Calu3 (cell line): ENCODE measurements around the gene IFNG. TPM values are rescaled to one million over a fixed set of nuclear protein-coding genes. Genes with fewer than 3 reads are reported as not detected.

Experiments
- BruUV-seq: library from RNA; stranded (reverse); fragments of 400-500 nt; replicated peaks from 2 replicates; lab custom pipeline; 2021; lab: Mats Ljungman, UMichigan
- CTCF ChIA-PET: fragments of 300-600 bp; sonication (Branson Sonifier 250); formaldehyde crosslinking; loops from one replicate; lab custom pipeline; 2022; ENCODE audit warnings: antibody characterized with exemption; lab: Charles Lee
- DNase-seq: peaks from one replicate; pipeline ENCODE4 v3.0.0; 2022
- H3K27ac Mint-ChIP-seq: one replicate; pipeline ENCODE4 v1.8.0; 2022; ENCODE audit warnings: mixed read lengths; ENCODE audit not compliant: unreplicated experiment
- H3K27me3 Mint-ChIP-seq: one replicate; pipeline ENCODE4 v1.8.0; 2022; ENCODE audit warnings: mixed read lengths; ENCODE audit not compliant: unreplicated experiment
- H3K36me3 Mint-ChIP-seq: one replicate; pipeline ENCODE4 v1.8.0; 2022; ENCODE audit warnings: mild to moderate bottlenecking, moderate library complexity, mixed read lengths; ENCODE audit not compliant: insufficient read depth, unreplicated experiment
- H3K4me1 Mint-ChIP-seq: one replicate; pipeline ENCODE4 v1.8.0; 2022; ENCODE audit warnings: mild to moderate bottlenecking, low read depth, mixed read lengths; ENCODE audit not compliant: unreplicated experiment
- H3K4me3 Mint-ChIP-seq: one replicate; pipeline ENCODE4 v1.8.0; 2022; ENCODE audit warnings: mild to moderate bottlenecking, low read depth, moderate library complexity, mixed read lengths; ENCODE audit not compliant: unreplicated experiment
- H3K9me3 Mint-ChIP-seq: one replicate; pipeline ENCODE4 v1.8.0; 2022; ENCODE audit warnings: low read depth, mixed read lengths; ENCODE audit not compliant: unreplicated experiment
- intact Hi-C: fragments of 100-400 bp; cut with micrococcal nuclease; formaldehyde crosslinking; loops from one replicate; pipeline ENCODE4 v1.10.0; 2022; ENCODE audit not compliant: unreplicated experiment
- total RNA-seq: library from RNA; stranded (reverse); gene quantifications from 2 replicates; pipeline ENCODE4 v1.2.3, GENCODE V29; 2022
- TF ChIP-seq, protein P1 (sequence below): fragments of 200-600 bp; IDR thresholded peaks from one replicate; pipeline ENCODE4 v1.8.0; 2022; ENCODE audit warnings: antibody characterized with exemption; ENCODE audit not compliant: unreplicated experiment

Gene IFNG
- total RNA-seq, 1 experiment from 2014 or later: not detected

- Mint-ChIP-seq H3K4me3 (no peak overlapping the region), H3K9me3 (no peaks in the 10 kb centered on the region)
Observed at GRCh38 chr12:68166317-68166831, 6.8 kb upstream of the IFNG start.

GRCh38 chr12:68163560-68164081 lies 4.1 kb upstream of the IFNG start:
- CTCF ChIA-PET: no interaction called here
- H3K27ac Mint-ChIP-seq: no peak overlapping the region

More at GRCh38 chr12:68166317-68166831, 6.8 kb upstream of the IFNG start:
- intact Hi-C loops: no loop called here
- Mint-ChIP-seq H3K27me3 (peaks cover 19% of the 10 kb centered on the region), H3K27ac (no peak overlapping the region), H3K36me3 (no peaks in the 10 kb centered on the region), H3K4me1 (no peaks in the 10 kb centered on the region)
- TF ChIP-seq, protein P1, sequence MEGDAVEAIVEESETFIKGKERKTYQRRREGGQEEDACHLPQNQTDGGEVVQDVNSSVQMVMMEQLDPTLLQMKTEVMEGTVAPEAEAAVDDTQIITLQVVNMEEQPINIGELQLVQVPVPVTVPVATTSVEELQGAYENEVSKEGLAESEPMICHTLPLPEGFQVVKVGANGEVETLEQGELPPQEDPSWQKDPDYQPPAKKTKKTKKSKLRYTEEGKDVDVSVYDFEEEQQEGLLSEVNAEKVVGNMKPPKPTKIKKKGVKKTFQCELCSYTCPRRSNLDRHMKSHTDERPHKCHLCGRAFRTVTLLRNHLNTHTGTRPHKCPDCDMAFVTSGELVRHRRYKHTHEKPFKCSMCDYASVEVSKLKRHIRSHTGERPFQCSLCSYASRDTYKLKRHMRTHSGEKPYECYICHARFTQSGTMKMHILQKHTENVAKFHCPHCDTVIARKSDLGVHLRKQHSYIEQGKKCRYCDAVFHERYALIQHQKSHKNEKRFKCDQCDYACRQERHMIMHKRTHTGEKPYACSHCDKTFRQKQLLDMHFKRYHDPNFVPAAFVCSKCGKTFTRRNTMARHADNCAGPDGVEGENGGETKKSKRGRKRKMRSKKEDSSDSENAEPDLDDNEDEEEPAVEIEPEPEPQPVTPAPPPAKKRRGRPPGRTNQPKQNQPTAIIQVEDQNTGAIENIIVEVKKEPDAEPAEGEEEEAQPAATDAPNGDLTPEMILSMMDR: no peak
- CTCF ChIA-PET: no interaction called here
- no peak for DNase-seq
- BruUV-seq: no TSS peak

DNA sequence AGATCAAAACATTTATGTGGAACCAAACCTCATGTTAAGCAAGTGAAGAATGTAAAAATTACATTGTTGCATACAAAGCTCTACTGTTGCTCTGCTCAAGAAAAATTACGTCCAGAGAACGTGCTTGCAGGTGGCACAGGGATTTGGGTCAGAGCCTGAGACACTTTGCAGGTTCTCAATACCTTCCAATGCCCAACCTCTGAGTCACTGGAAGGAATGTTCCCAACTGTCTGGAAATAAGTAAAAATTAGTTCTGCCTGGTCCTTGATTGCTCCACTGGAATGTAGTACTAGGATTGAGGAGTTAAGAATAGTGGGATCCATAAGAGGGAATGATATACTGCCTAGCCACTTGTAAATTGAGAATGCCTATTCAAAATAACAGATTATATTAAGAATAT lies 2.8 kb upstream of the IFNG start:
- H3K36me3 Mint-ChIP-seq: no peaks in the 10 kb centered on the region
- H3K4me1 Mint-ChIP-seq: no peaks in the 10 kb centered on the region
- TF ChIP-seq, protein P1: no peak
- H3K27ac Mint-ChIP-seq: no peak overlapping the region
- CTCF ChIA-PET: no interaction called here
- DNase-seq: no peak
- peaks cover 27% of the 10 kb centered on the region for H3K27me3 Mint-ChIP-seq
- no peaks in the 10 kb centered on the region for H3K9me3 Mint-ChIP-seq
- intact Hi-C loops: no loop called here
- BruUV-seq: no TSS peak
- no peak overlapping the region for H3K4me3 Mint-ChIP-seq

More at GRCh38 chr12:68163560-68164081, 4.1 kb upstream of the IFNG start:
- H3K4me3 Mint-ChIP-seq: no peak overlapping the region
- H3K4me1 Mint-ChIP-seq: no peaks in the 10 kb centered on the region
- no peaks in the 10 kb centered on the region for H3K36me3 Mint-ChIP-seq
- no TSS peak for BruUV-seq
- intact Hi-C loops: no loop called here
- DNase-seq: no peak
- TF ChIP-seq, protein P1: no peak
- H3K9me3 Mint-ChIP-seq: no peaks in the 10 kb centered on the region
- peaks cover 19% of the 10 kb centered on the region for H3K27me3 Mint-ChIP-seq

- H3K36me3 Mint-ChIP-seq: no peaks in the 10 kb centered on the region
- intact Hi-C loops: loop anchor here (10.0 kb wide), 1 partner anchor 94 kb away; no protein-coding TSS in a partner anchor
- BruUV-seq: no TSS peak
- no peak overlapping the region for H3K27ac Mint-ChIP-seq
- H3K4me3 Mint-ChIP-seq: no peak overlapping the region
- H3K9me3 Mint-ChIP-seq: no peaks in the 10 kb centered on the region
- CTCF ChIA-PET: interaction anchor here (0.7 to 3.2 kb wide), 7 partner anchors 9 to 156 kb away, joined by 3 to 22 read pairs (median 3); no protein-coding TSS in a partner anchor
- TF ChIP-seq, protein P1: no peak
- peak; percentile 18 for DNase-seq
- no peaks in the 10 kb centered on the region for H3K4me1 Mint-ChIP-seq
- peaks cover 44% of the 10 kb centered on the region for H3K27me3 Mint-ChIP-seq
Observed at GRCh38 chr12:68158432-68158831, 1.1 kb downstream of the IFNG start.
